K562 (cell line): Measurements from ENCODE around the gene BOLA1. TPM values are rescaled to one million over a fixed set of nuclear protein-coding genes. Genes with fewer than 3 reads are reported as not detected.
A peak's percentile ranks its signal among the peaks of the same experiment; 100 is the strongest.

Experiments
- CTBP1 ChIP-seq: fragments of 450-650 bp; IDR thresholded peaks from 2 replicates; pipeline ENCODE4 v1.6.1; 2016; ENCODE audit warnings: borderline replicate concordance
- EP400 ChIP-seq: fragments of 450-650 bp; IDR thresholded peaks from 2 replicates; pipeline ENCODE4 v1.6.1; 2017; ENCODE audit warnings: antibody characterized with exemption, mild to moderate bottlenecking, moderate library complexity
- KDM2B ChIP-seq: fragments of 250-450 bp; sonication (Bioruptor Pico); IDR thresholded peaks from 2 replicates; pipeline ENCODE4 v1.8.0; 2021; ENCODE audit warnings: mild to moderate bottlenecking, moderate library complexity
- KLF16 ChIP-seq: IDR thresholded peaks from 2 replicates; pipeline ENCODE4 v1.6.1; 2016; ENCODE audit warnings: antibody characterized with exemption
- POLR2H ChIP-seq: IDR thresholded peaks from 2 replicates; pipeline ENCODE4 v1.6.1; 2016; ENCODE audit warnings: missing genetic modification characterization, low read depth, mild to moderate bottlenecking, control low read depth, missing compliant biosample characterization, moderate library complexity
- SP1 ChIP-seq: sonication (generic); formaldehyde crosslinking; IDR thresholded peaks from 2 replicates; pipeline ENCODE4 v1.8.1; 2022; ENCODE audit warnings: mild to moderate bottlenecking, missing genetic modification reagents
- SREBF1 ChIP-seq: fragments of 150-350 bp; IDR thresholded peaks from 2 replicates; pipeline ENCODE4 v1.6.1; 2014; ENCODE audit warnings: antibody characterized with exemption, low read depth, low read length, borderline replicate concordance
- YY1 ChIP-seq, 3 experiments: IDR thresholded peaks; 2 replicates each; pipeline ENCODE4 v1.6.1; 2011; ENCODE audit warnings: low read length in 2 of 3, mild to moderate bottlenecking in 2 of 3, moderate library complexity in 2 of 3, borderline replicate concordance in 1 of 3, control low read depth in 1 of 3, low read depth in 1 of 3; ENCODE audit not compliant: insufficient read depth in 3 of 3, insufficient replicate concordance in 2 of 3, control insufficient read depth in 1 of 3, insufficient read length in 1 of 3; ENCODE audit errors: extremely low read depth in 1 of 3
- ZBTB2 ChIP-seq: fragments of 450-650 bp; IDR thresholded peaks from 2 replicates; pipeline ENCODE4 v1.6.1; 2016; ENCODE audit warnings: antibody characterized with exemption
- ZNF408 ChIP-seq: fragments of 250-450 bp; sonication (Bioruptor Pico); IDR thresholded peaks from 2 replicates; pipeline ENCODE4 v1.4.0; 2020; ENCODE audit warnings: low read depth, mild to moderate bottlenecking, moderate library complexity
- ZNF609 ChIP-seq: sonication (generic); formaldehyde crosslinking; IDR thresholded peaks from 2 replicates; pipeline ENCODE4 v1.8.1; 2023; ENCODE audit warnings: missing genetic modification reagents, mild to moderate bottlenecking, borderline replicate concordance
- polyA plus RNA-seq, 8 experiments: library from polyadenylated mRNA; depleted of rRNA in 4 of 8; stranded (reverse) in 5 of 8; unstranded in 3 of 8; fragments of >200 nt; fragmentation: Nextera tagmentation in 2 of 8; fragmentation: Illumina TruSeq in 1 of 8; extraction: Ambion mirVana in 2 of 8; extraction: Trizol in 1 of 8; gene quantifications; 2 replicates each; pipeline versions ENCODE4 v1.2.1 to v1.2.3, GENCODE V29; 2011 to 2014; ENCODE audit warnings: inconsistent platforms in 1 of 8, missing spikeins in 1 of 8
- total RNA-seq, 7 experiments: library from RNA; depleted of rRNA in 6 of 7; stranded (reverse); fragments of >200 nt in 6 of 7; fragmentation: Illumina TruSeq in 2 of 7; extraction: Trizol in 2 of 7; gene quantifications; 2 replicates each; pipeline versions ENCODE4 v1.2.1 to v1.2.3, GENCODE V29; 2011 to 2021; ENCODE audit warnings: low replicate concordance in 1 of 7
- TF ChIP-seq, protein P1 (sequence below): fragments of 450-650 bp; formaldehyde crosslinking; IDR thresholded peaks from 2 replicates; pipeline ENCODE4 v1.4.0; 2022; ENCODE audit warnings: missing genetic modification characterization
- TF ChIP-seq, protein P2 (sequence below), 2 experiments: IDR thresholded peaks; 2 replicates each; pipeline ENCODE4 v1.6.1; 2011; ENCODE audit warnings: borderline replicate concordance in 1 of 2, control low read depth in 1 of 2, low read depth in 1 of 2, low read length in 1 of 2, mild to moderate bottlenecking in 1 of 2, mixed read lengths in 1 of 2, moderate library complexity in 1 of 2; ENCODE audit not compliant: insufficient read depth in 1 of 2, insufficient read length in 1 of 2, poor library complexity in 1 of 2, severe bottlenecking in 1 of 2; ENCODE audit errors: extremely low read depth in 1 of 2

The BOLA1 gene
- total and polyA plus RNA-seq, 9 of the 15 experiments (the other 6 are each of a cell fraction or from before 2014, with no cell fraction given) = 0.18 to 1.2 (median 0.40) TPM; not detected in 2

- peak; percentile 46; the same call in 1 of the 2 replicates for TF ChIP-seq CTBP1
- TF ChIP-seq KDM2B (CRISPR knock-in tag) = no peak
- TF ChIP-seq ZNF609 (CRISPR knock-in tag) = no peak
- no peak for TF ChIP-seq SREBF1
- no peak for TF ChIP-seq ZNF408
- peak; percentile 44; the same call in 1 of the 2 replicates for TF ChIP-seq EP400
- TF ChIP-seq, protein P1, sequence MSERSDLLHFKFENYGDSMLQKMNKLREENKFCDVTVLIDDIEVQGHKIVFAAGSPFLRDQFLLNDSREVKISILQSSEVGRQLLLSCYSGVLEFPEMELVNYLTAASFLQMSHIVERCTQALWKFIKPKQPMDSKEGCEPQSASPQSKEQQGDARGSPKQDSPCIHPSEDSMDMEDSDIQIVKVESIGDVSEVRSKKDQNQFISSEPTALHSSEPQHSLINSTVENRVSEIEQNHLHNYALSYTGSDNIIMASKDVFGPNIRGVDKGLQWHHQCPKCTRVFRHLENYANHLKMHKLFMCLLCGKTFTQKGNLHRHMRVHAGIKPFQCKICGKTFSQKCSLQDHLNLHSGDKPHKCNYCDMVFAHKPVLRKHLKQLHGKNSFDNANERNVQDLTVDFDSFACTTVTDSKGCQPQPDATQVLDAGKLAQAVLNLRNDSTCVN (CRISPR knock-in tag) = no peak
- TF ChIP-seq SP1 (CRISPR knock-in tag) = peak; percentile 31
- 0 out of 2 replicates have a peak, but pooled peaks have one; percentile 15 for TF ChIP-seq POLR2H (tag)
- TF ChIP-seq YY1 (IDR thresholded peaks at IDR 0.05; ENCODE audit: borderline replicate concordance in 1 of 3, control insufficient read depth in 1 of 3, extremely low read depth in 1 of 3, insufficient read depth in 3 of 3, insufficient read length in 1 of 3, insufficient replicate concordance in 2 of 3, low read depth in 1 of 3, low read length in 2 of 3) = no peak
- TF ChIP-seq KLF16 = no peak
- no peak for TF ChIP-seq ZBTB2
- TF ChIP-seq, protein P2, sequence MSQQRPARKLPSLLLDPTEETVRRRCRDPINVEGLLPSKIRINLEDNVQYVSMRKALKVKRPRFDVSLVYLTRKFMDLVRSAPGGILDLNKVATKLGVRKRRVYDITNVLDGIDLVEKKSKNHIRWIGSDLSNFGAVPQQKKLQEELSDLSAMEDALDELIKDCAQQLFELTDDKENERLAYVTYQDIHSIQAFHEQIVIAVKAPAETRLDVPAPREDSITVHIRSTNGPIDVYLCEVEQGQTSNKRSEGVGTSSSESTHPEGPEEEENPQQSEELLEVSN (IDR thresholded peaks at IDR 0.05; ENCODE audit: borderline replicate concordance in 1 of 2, extremely low read depth in 1 of 2, insufficient read depth in 1 of 2, insufficient read length in 1 of 2, low read depth in 1 of 2, low read length in 1 of 2, poor library complexity in 1 of 2, severe bottlenecking in 1 of 2) = no peak
Observed at GRCh38 chr1:149884433-149885338, 14.7 kb upstream of the BOLA1 start (continued).
